ENCODE results near the gene CDADC1. TPM values are rescaled to one million over a fixed set of nuclear protein-coding genes. Genes with fewer than 3 reads are reported as not detected.

The CDADC1 gene
- polyA plus RNA-seq, 1 of the 3 experiments (the other 2 are of a cell fraction), result 3.5 TPM

DNA sequence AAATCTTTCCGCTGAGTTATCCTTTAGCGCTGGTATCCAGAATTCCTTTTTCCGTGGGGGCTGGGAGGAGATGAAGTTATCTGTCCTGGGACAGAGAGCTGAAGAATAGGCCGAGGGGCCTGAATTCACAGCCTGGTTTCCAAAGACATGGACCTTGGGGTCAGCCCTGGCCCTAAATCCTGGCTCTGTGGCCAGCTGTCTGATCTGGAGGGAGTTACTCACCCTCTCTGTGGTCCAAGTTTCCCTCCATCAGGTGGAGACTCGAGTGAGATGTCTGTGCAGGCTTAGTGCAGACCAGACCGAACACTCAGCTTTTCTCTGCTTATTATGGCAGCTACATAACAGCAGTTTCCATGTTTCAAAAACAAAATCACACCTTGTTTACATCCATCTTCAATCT, 59.6 kb downstream of the CDADC1 start:
- CTCF ChIA-PET, result interaction anchor here (0.9 to 1.3 kb wide), 2 partner anchors 129 to 299 kb away, joined by 3 to 5 read pairs; no protein-coding TSS in a partner anchor
- POLR2A ChIA-PET, result no interaction called here
- Histone ChIP-seq H3K9me3 (no peaks in the 10 kb centered on the region), H3K27ac (ENCODE audit: low read depth in 2 of 2, low read length in 1 of 2) (no peak overlapping the region), H3K79me2 (ENCODE audit: insufficient read depth) (no peaks in the 10 kb centered on the region), H3K4me1 (ENCODE audit: control insufficient read depth in 1 of 2, insufficient read depth in 2 of 2, low read depth in 1 of 2, low read length in 1 of 2) (peaks cover 0 to 5% of the 10 kb centered on the region in 2 experiments; a peak in 1 of 4 replicates), H3K9ac (no peak overlapping the region), H3K4me3 (ENCODE audit: low read depth in 2 of 2, low read length in 1 of 2) (no peak overlapping the region), H3K9me2 (no peaks in the 10 kb centered on the region), H3K4me2 (no peak overlapping the region), H3F3A (replicated peaks; ENCODE audit: insufficient read depth) (no peaks in the 10 kb centered on the region), H2AFZ (ENCODE audit: low read depth) (no peak overlapping the region), H3K36me3 (replicated peaks in 1 of 2; ENCODE audit: control insufficient read depth in 1 of 2, insufficient read depth in 2 of 2, low read length in 1 of 2) (no peaks in the 10 kb centered on the region), H3K27me3 (ENCODE audit: insufficient read depth) (no peaks in the 10 kb centered on the region), H4K20me1 (ENCODE audit: insufficient read depth) (no peaks in the 10 kb centered on the region)
- no peak for DNase-seq
- 98% methylated on average over 6 of the region's 6 CpGs for WGBS (ENCODE audit: low lambda C conversion rate)
- no peak for TF ChIP-seq NRF1 (IDR thresholded peaks at IDR 0.05; ENCODE audit: low read depth, low read length)
- TF ChIP-seq RCOR1 (IDR thresholded peaks at IDR 0.05; ENCODE audit: low read length), result no peak
- TF ChIP-seq, protein P1, sequence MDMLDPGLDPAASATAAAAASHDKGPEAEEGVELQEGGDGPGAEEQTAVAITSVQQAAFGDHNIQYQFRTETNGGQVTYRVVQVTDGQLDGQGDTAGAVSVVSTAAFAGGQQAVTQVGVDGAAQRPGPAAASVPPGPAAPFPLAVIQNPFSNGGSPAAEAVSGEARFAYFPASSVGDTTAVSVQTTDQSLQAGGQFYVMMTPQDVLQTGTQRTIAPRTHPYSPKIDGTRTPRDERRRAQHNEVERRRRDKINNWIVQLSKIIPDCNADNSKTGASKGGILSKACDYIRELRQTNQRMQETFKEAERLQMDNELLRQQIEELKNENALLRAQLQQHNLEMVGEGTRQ (IDR thresholded peaks at IDR 0.05; ENCODE audit: borderline replicate concordance, low read depth, low read length), result no peak
- no peak for TF ChIP-seq EZH2phosphoT487 (IDR thresholded peaks at IDR 0.05; ENCODE audit: borderline replicate concordance, low read depth)

DNA sequence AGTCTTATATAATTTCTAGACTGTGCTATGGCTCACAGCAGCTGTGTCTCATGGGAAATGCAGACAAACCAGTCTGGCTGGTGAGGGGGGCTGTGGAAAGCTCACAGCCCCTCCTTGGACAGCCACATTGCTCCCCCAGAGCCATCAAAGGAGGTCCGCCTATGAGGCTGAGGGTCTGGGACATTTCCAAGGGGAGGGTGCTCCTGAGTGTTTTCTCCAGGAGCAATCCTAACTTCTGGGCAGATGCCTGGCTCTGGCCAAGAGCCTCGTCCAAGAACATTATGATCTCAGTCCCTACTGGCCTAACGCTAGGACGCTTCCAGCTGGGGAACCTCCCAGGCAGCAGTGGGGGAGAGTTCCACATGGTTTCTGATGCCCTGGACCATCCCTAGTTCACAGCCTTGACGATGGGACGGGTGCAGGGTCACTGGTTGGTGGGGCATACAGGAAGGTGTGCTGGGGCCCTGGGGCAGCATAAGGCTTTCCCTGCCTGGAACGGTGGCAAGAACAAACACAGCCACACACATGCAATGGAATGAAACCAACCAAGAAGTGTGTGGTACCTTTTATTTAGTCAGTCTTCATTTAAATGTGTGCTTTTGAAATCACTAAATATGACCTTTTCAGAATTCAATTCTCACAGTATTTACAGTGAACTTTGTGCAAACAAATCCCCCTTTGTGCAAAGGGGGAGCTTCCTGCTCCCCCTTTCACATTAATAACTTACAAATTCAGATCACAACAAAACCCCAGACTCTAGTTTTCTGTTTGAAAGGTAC, 60.6 kb downstream of the CDADC1 start:
- H3K27ac ChIP-seq (ENCODE audit: low read depth in 2 of 2, low read length in 1 of 2), result no peak overlapping the region
- no peaks in the 10 kb centered on the region for H3K9me3 ChIP-seq
- H3K9me2 ChIP-seq, result no peaks in the 10 kb centered on the region
- CTCF ChIA-PET, result interaction anchor here (0.9 kb wide), 1 partner anchor 298 kb away, joined by 5 read pairs; no protein-coding TSS in a partner anchor
- 93% methylated on average over 3 of the region's 7 CpGs for WGBS (ENCODE audit: low lambda C conversion rate)
- H3K4me1 ChIP-seq (ENCODE audit: control insufficient read depth in 1 of 2, insufficient read depth in 2 of 2, low read depth in 1 of 2, low read length in 1 of 2), result peaks cover 0 to 5% of the 10 kb centered on the region in 2 experiments; a peak in 1 of 4 replicates
- POLR2A ChIA-PET, result no interaction called here
- no peak for TF ChIP-seq RXRA (IDR thresholded peaks at IDR 0.05; ENCODE audit: borderline replicate concordance, low read depth)
- no peaks in the 10 kb centered on the region for H3K27me3 ChIP-seq (ENCODE audit: insufficient read depth)
- no peaks in the 10 kb centered on the region for H3K36me3 ChIP-seq (replicated peaks in 1 of 2; ENCODE audit: control insufficient read depth in 1 of 2, insufficient read depth in 2 of 2, low read length in 1 of 2)
- H3F3A ChIP-seq (replicated peaks; ENCODE audit: insufficient read depth), result no peaks in the 10 kb centered on the region
- no peak overlapping the region for H3K9ac ChIP-seq
- H3K79me2 ChIP-seq (ENCODE audit: insufficient read depth), result no peaks in the 10 kb centered on the region
- no peak for DNase-seq
- H2AFZ ChIP-seq (ENCODE audit: low read depth), result no peak overlapping the region
- H4K20me1 ChIP-seq (ENCODE audit: insufficient read depth), result no peaks in the 10 kb centered on the region
- no peak overlapping the region for H3K4me2 ChIP-seq
- no peak overlapping the region for H3K4me3 ChIP-seq (ENCODE audit: low read depth in 2 of 2, low read length in 1 of 2)

DNA sequence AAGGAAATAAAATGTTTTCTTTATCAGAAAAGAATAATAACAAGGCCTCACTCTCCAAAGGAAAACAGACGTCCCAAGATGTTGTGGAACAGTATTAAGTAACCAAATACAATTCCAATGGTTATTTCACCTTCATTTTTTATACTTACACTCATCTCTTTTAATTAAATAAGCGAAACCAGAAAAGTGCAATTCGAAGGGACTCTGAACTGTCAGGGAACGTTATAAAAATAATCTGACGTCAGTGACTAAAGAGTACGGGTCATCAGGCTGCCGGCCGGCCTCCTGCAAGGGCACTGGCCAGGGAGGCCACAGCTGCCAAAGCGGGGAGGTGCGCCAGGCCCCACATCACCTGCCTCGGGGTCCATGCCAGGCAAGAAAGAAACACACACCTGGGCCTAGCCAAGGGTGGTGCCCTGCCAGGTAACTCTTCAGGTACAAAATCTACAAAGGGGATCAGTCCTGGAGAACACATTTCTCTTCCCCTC, 61.2 kb downstream of the CDADC1 start:
- ChIA-PET CTCF (no interaction called here), POLR2A (no interaction called here)
- Histone ChIP-seq H3K4me1 (ENCODE audit: control insufficient read depth in 1 of 2, insufficient read depth in 2 of 2, low read depth in 1 of 2, low read length in 1 of 2) (peaks cover 4 to 5% of the 10 kb centered on the region in 2 experiments; a peak in 2 of 4 replicates), H3K4me2 (no peak overlapping the region), H3K79me2 (ENCODE audit: insufficient read depth) (no peaks in the 10 kb centered on the region), H3K36me3 (replicated peaks in 1 of 2; ENCODE audit: control insufficient read depth in 1 of 2, insufficient read depth in 2 of 2, low read length in 1 of 2) (no peaks in the 10 kb centered on the region), H3K9ac (no peak overlapping the region), H3K27ac (ENCODE audit: low read depth in 2 of 2, low read length in 1 of 2) (no peak overlapping the region), H3F3A (replicated peaks; ENCODE audit: insufficient read depth) (no peaks in the 10 kb centered on the region), H3K4me3 (ENCODE audit: low read depth in 2 of 2, low read length in 1 of 2) (no peak overlapping the region), H4K20me1 (ENCODE audit: insufficient read depth) (no peaks in the 10 kb centered on the region), H2AFZ (ENCODE audit: low read depth) (no peak overlapping the region), H3K9me2 (no peaks in the 10 kb centered on the region), H3K27me3 (ENCODE audit: insufficient read depth) (no peaks in the 10 kb centered on the region), H3K9me3 (no peaks in the 10 kb centered on the region)
- 87% methylated on average over 11 of the region's 11 CpGs for WGBS (ENCODE audit: low lambda C conversion rate)
- DNase-seq, result no peak
- TF ChIP-seq SIN3A (IDR thresholded peaks at IDR 0.05; ENCODE audit: borderline replicate concordance, low read depth, low read length) (no peak), CHD2 (IDR thresholded peaks at IDR 0.05; ENCODE audit: low read length, partially characterized antibody) (no peak), GABPA (IDR thresholded peaks at IDR 0.05; ENCODE audit: low read depth) (no peak), NRF1 (IDR thresholded peaks at IDR 0.05; ENCODE audit: low read depth, low read length) (no peak)
- TF ChIP-seq, protein P1 (IDR thresholded peaks at IDR 0.05; ENCODE audit: borderline replicate concordance, low read depth, low read length), result no peak

Data from SK-N-SH (cell line).